RWPE1 (cell line): ENCODE data around the gene ACRV1.

ENCODE experiments used
- CTCF ChIA-PET: fragments of 350-600 bp; sonication (Branson Sonifier 250); formaldehyde crosslinking; extraction: SDS; loops from one replicate; lab custom pipeline; 2021; lab: Yijun Ruan, JAX
- POLR2A ChIA-PET: fragments of 400-600 bp; formaldehyde crosslinking; extraction: SDS; loops from one replicate; lab custom pipeline; 2020; ENCODE audit warnings: antibody characterized with exemption; ENCODE audit not compliant: low non-redundant PET; lab: Yijun Ruan, JAX
- DNase-seq: peaks from one replicate; pipeline ENCODE4 v3.0.0; 2012; ENCODE audit warnings: low spot score
- H3K27ac ChIP-seq: fragments of 450-650 bp; 2 replicates; pipeline ENCODE4 v1.5.1; 2017
- CTCF ChIP-seq: fragments of 450-650 bp; conservative IDR thresholded peaks from 2 replicates; pipeline ENCODE4 v1.5.1; 2017; ENCODE audit warnings: low read depth, mild to moderate bottlenecking

ACRV1 gene

GRCh38 chr11:125667151-125667550 lies 13.5 kb downstream of the ACRV1 start:
- ChIA-PET POLR2A (no interaction called here), CTCF (no interaction called here)
- H3K27ac ChIP-seq: no peak overlapping the region
- DNase-seq: no peak
- TF ChIP-seq CTCF: no peak

DNA sequence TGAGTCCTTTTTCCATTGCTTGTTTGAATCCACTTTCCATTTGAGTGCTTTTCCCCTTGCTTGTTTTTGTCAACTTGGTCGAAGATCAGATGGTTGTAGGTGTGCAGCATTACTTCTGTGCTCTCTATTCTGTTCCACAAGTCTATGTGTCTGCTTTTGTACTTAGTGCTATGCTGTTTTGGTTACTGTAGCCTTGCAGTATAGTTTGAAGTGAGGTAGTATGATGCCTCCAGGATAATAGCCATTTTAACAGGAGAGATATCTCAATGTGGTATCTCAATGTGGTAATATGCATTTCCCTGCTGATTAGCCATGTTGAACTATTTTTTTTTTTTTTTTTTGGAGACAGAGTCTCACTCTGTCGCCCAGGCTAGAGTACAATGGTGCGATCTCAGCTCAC lies 16.7 kb downstream of the ACRV1 start:
- ChIA-PET CTCF (no interaction called here), POLR2A (no interaction called here)
- TF ChIP-seq CTCF: no peak
- no peak overlapping the region for H3K27ac ChIP-seq
- no peak for DNase-seq

DNA sequence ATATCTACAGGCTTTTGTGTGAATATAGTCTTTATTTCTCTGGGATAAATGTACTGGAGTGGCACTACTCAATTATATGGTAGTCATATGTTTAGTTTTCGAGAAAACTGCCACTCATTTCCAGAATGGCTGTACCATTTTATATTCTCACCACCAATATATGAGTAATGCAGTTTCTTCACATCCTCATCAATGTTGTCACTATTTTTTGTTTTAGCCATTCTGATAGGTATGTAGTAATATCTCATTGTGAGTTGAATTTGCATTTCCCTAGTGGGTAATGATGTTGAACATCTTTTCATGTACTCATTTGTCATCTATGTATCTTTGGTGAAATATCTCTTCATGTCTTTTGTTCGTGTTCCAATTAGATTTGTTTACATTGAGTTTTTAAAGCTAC lies 18.0 kb downstream of the ACRV1 start:
- no peak overlapping the region for H3K27ac ChIP-seq

GRCh38 chr11:125649465-125650166 lies 31.0 kb downstream of the ACRV1 start:
- TF ChIP-seq CTCF: no peak
- ChIA-PET CTCF (interaction anchor here (0.5 kb wide), 1 partner anchor 174 kb away, joined by 4 read pairs; no protein-coding TSS in a partner anchor), POLR2A (no interaction called here)
- DNase-seq: no peak
- no peak overlapping the region for H3K27ac ChIP-seq

More for the DNA sequence above, 18.0 kb downstream of the ACRV1 start:
- no peak for TF ChIP-seq CTCF
- no peak for DNase-seq
- CTCF ChIA-PET: no interaction called here
- POLR2A ChIA-PET: no interaction called here

DNA sequence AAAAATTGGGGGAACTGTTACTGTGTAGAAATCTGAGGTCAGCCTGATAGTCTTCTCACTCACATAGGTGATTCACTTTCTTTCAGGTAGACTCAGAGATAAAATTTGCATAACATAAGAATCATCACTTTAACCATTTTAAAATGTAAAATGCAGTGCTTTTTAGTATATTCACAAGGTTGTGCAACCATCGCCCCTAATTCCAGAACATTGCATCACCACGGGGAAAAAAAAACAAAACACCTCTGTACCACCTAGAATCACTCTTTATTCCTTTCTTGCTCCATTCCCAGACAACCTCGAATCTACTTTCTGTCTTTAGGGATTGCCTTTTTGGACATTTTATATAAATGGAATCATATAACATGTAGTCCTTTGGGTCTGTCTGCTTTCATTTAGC lies 34.8 kb downstream of the ACRV1 start:
- no peak for DNase-seq
- POLR2A ChIA-PET: no interaction called here
- TF ChIP-seq CTCF: no peak
- H3K27ac ChIP-seq: no peak overlapping the region
- CTCF ChIA-PET: no interaction called here

GRCh38 chr11:125638315-125638714 lies 42.3 kb downstream of the ACRV1 start:
- TF ChIP-seq CTCF: no peak
- CTCF ChIA-PET: no interaction called here
- H3K27ac ChIP-seq: no peak overlapping the region
- DNase-seq: no peak
- POLR2A ChIA-PET: no interaction called here
